H9 (cell line): ENCODE results near the gene EPAS1. TPM values are rescaled to one million over a fixed set of nuclear protein-coding genes. Genes with fewer than 3 reads are reported as not detected.

Experiments
- DNase-seq: peaks from one replicate; pipeline ENCODE4 v3.0.0-alpha.2; 2017
- H2AFZ ChIP-seq: one replicate; pipeline ENCODE4 v1.6.1; 2013; ENCODE audit warnings: mild to moderate bottlenecking, low read length, control low read depth, moderate library complexity
- H2AK5ac ChIP-seq: 2 replicates; pipeline ENCODE4 v1.6.1; 2013; ENCODE audit warnings: low read length, control low read depth, mixed read lengths; ENCODE audit not compliant: insufficient read length
- H2BK120ac ChIP-seq: one replicate; pipeline ENCODE4 v1.6.1; 2013; ENCODE audit warnings: low read depth, mild to moderate bottlenecking, low read length, control low read depth, inconsistent platforms; ENCODE audit not compliant: poor library complexity, severe bottlenecking
- H2BK12ac ChIP-seq: 2 replicates; pipeline ENCODE4 v1.6.1; 2013; ENCODE audit warnings: low read length, control low read depth, mixed read lengths, low read depth; ENCODE audit not compliant: insufficient read length
- H2BK15ac ChIP-seq: 2 replicates; pipeline ENCODE4 v1.6.1; 2013; ENCODE audit warnings: low read depth, low read length, control low read depth
- H2BK20ac ChIP-seq: one replicate; pipeline ENCODE4 v1.6.1; 2013; ENCODE audit warnings: low read depth, mild to moderate bottlenecking, low read length, control low read depth, inconsistent platforms; ENCODE audit not compliant: poor library complexity, severe bottlenecking
- H2BK5ac ChIP-seq: 2 replicates; pipeline ENCODE4 v1.6.1; 2013; ENCODE audit warnings: low read length, control low read depth, mixed read lengths; ENCODE audit not compliant: insufficient read length
- H3K14ac ChIP-seq: 2 replicates; pipeline ENCODE4 v1.6.1; 2013; ENCODE audit warnings: low read length, control low read depth; ENCODE audit not compliant: insufficient read depth
- H3K18ac ChIP-seq: 2 replicates; pipeline ENCODE4 v1.6.1; 2013; ENCODE audit warnings: low read depth, mild to moderate bottlenecking, mixed read lengths, low read length, control low read depth; ENCODE audit not compliant: insufficient read length
- H3K23ac ChIP-seq: 2 replicates; pipeline ENCODE4 v1.6.1; 2013; ENCODE audit warnings: low read length, control low read depth, mixed read lengths, low read depth; ENCODE audit not compliant: insufficient read length
- H3K23me2 ChIP-seq: 2 replicates; pipeline ENCODE4 v1.6.1; 2013; ENCODE audit warnings: low read depth, mild to moderate bottlenecking, mixed read lengths, low read length, control low read depth; ENCODE audit not compliant: insufficient read length, poor library complexity, severe bottlenecking
- H3K27ac ChIP-seq: 2 replicates; pipeline ENCODE4 v1.5.1; 2013; ENCODE audit warnings: low read length, control low read depth, mixed read lengths, low read depth; ENCODE audit not compliant: insufficient read length
- H3K27me3 ChIP-seq: 2 replicates; pipeline ENCODE4 v1.6.1; 2013; ENCODE audit warnings: low read length, control low read depth, inconsistent platforms; ENCODE audit not compliant: insufficient read depth
- H3K4ac ChIP-seq: 2 replicates; pipeline ENCODE4 v1.6.1; 2013; ENCODE audit warnings: low read depth, mild to moderate bottlenecking, control low read depth, inconsistent platforms, low read length, moderate library complexity
- H3K4me1 ChIP-seq: 2 replicates; pipeline ENCODE4 v1.6.1; 2013; ENCODE audit warnings: low read length, control low read depth, inconsistent platforms; ENCODE audit not compliant: insufficient read depth
- H3K4me2 ChIP-seq: 2 replicates; pipeline ENCODE4 v1.6.1; 2013; ENCODE audit warnings: low read length, control low read depth, mixed read lengths; ENCODE audit not compliant: insufficient read length, insufficient read depth
- H3K56ac ChIP-seq: 2 replicates; pipeline ENCODE4 v1.6.1; 2013; ENCODE audit warnings: low read depth, mild to moderate bottlenecking, mixed read lengths, low read length, control low read depth; ENCODE audit not compliant: insufficient read length
- H3K79me1 ChIP-seq: 2 replicates; pipeline ENCODE4 v1.6.1; 2013; ENCODE audit warnings: low read depth, mild to moderate bottlenecking, moderate library complexity, low read length, control low read depth, inconsistent platforms; ENCODE audit not compliant: insufficient read depth, poor library complexity, severe bottlenecking
- H3K79me2 ChIP-seq: 2 replicates; pipeline ENCODE4 v1.6.1; 2013; ENCODE audit warnings: low read length, control low read depth, inconsistent platforms; ENCODE audit not compliant: insufficient read depth
- H3K9ac ChIP-seq: 2 replicates; pipeline ENCODE4 v1.6.1; 2013; ENCODE audit warnings: low read length, control low read depth, mixed read lengths; ENCODE audit not compliant: insufficient read length; ENCODE audit errors: extremely low read depth
- H3K9me3 ChIP-seq: one replicate; pipeline ENCODE4 v1.6.1; 2013; ENCODE audit warnings: low read depth, low read length, inconsistent platforms; ENCODE audit not compliant: control insufficient read depth
- H3T11ph ChIP-seq: one replicate; pipeline ENCODE4 v1.6.1; 2013; ENCODE audit warnings: mild to moderate bottlenecking, low read length, control low read depth, inconsistent platforms
- H4K20me1 ChIP-seq: one replicate; pipeline ENCODE4 v1.6.1; 2013; ENCODE audit not compliant: control insufficient read depth, insufficient read length, insufficient read depth
- H4K5ac ChIP-seq: 2 replicates; pipeline ENCODE4 v1.6.1; 2013; ENCODE audit warnings: low read depth, mild to moderate bottlenecking, mixed read lengths, low read length, control low read depth; ENCODE audit not compliant: insufficient read length
- H4K8ac ChIP-seq: replicated peaks from 2 replicates; pipeline ENCODE4 v1.6.1; 2013; ENCODE audit warnings: low read length, control low read depth, mixed read lengths, low read depth; ENCODE audit not compliant: insufficient read length
- H4K91ac ChIP-seq: 2 replicates; pipeline ENCODE4 v1.6.1; 2013; ENCODE audit warnings: low read depth, mild to moderate bottlenecking, moderate library complexity, mixed read lengths, low read length, control low read depth; ENCODE audit not compliant: insufficient read length
- H3K27ac Mint-ChIP-seq, 3 experiments: 2 replicates in 2 of 3; 3 replicates in 1 of 3; pipeline ENCODE4 v1.8.0; 2020 to 2021; ENCODE audit warnings: mixed read lengths in 3 of 3, mild to moderate bottlenecking in 1 of 3, moderate library complexity in 1 of 3
- H3K27me3 Mint-ChIP-seq: 2 replicates; pipeline ENCODE4 v1.8.0; 2021; ENCODE audit warnings: low read depth, mild to moderate bottlenecking, moderate library complexity, mixed read lengths
- H3K36me3 Mint-ChIP-seq, 3 experiments: 2 replicates in 2 of 3; 3 replicates in 1 of 3; pipeline ENCODE4 v1.8.0; 2020 to 2021; ENCODE audit warnings: low read depth in 3 of 3, mixed read lengths in 3 of 3; ENCODE audit not compliant: insufficient read depth in 1 of 3
- H3K4me1 Mint-ChIP-seq, 2 experiments: 2 replicates each; pipeline ENCODE4 v1.8.0; 2020; ENCODE audit warnings: mixed read lengths in 2 of 2
- H3K4me3 Mint-ChIP-seq, 2 experiments: 2 replicates in 1 of 2; 3 replicates in 1 of 2; pipeline ENCODE4 v1.8.0; 2020 to 2021; ENCODE audit warnings: mild to moderate bottlenecking in 2 of 2, mixed read lengths in 2 of 2, moderate library complexity in 1 of 2
- H3K9me3 Mint-ChIP-seq, 2 experiments: 2 replicates in 1 of 2; 3 replicates in 1 of 2; pipeline ENCODE4 v1.8.0; 2020; ENCODE audit warnings: mild to moderate bottlenecking in 2 of 2, mixed read lengths in 2 of 2, moderate library complexity in 1 of 2
- CTCF ChIP-seq: fragments of 200-600 bp; sonication (generic); conservative IDR thresholded peaks from 3 replicates; pipeline ENCODE4 v1.8.0; 2021; ENCODE audit warnings: antibody characterized with exemption, mild to moderate bottlenecking
- WGBS: extraction: QIAGEN DNeasy Blood & Tissue Kit; methylation state at CpG from one replicate; pipeline ENCODE4 v1.1.7; 2013; ENCODE audit warnings: missing lambda C conversion rate, low lambda C conversion rate, mixed read lengths; ENCODE audit not compliant: insufficient read length; ENCODE audit errors: extremely low coverage; 5-methylcytosine and 5-hydroxymethylcytosine counted together
- total RNA-seq: library from RNA; stranded (reverse); gene quantifications from 2 replicates; pipeline ENCODE4 v1.2.1, GENCODE V29; 2021

The EPAS1 gene
- total RNA-seq, 1 experiment from 2014 or later: 1.1 TPM

GRCh38 chr2:46329803-46330775 lies 32.9 kb downstream of the EPAS1 start:
- H3K4me1 ChIP-seq: no peaks in the 10 kb centered on the region
- H3K79me2 ChIP-seq: no peaks in the 10 kb centered on the region
- H3K9ac ChIP-seq: no peak overlapping the region
- DNase-seq: no peak
- H3K9me3 Mint-ChIP-seq: no peaks in the 10 kb centered on the region
- H3K56ac ChIP-seq: no peak overlapping the region
- H3K36me3 Mint-ChIP-seq: no peaks in the 10 kb centered on the region
- no peaks in the 10 kb centered on the region for H4K20me1 ChIP-seq
- no peak overlapping the region for H3K4me2 ChIP-seq
- H2BK12ac ChIP-seq: no peak overlapping the region
- H3K23me2 ChIP-seq: no peaks in the 10 kb centered on the region
- 0 out of 2 replicates have a peak, but pooled peaks cover 3% of the 10 kb centered on the region for H3K27me3 ChIP-seq
- H3K4me3 Mint-ChIP-seq: no peak overlapping the region; a peak in 1 of 5 replicates
- H3K27ac Mint-ChIP-seq: no peak overlapping the region
- no peak overlapping the region for H2BK15ac ChIP-seq
- H2BK5ac ChIP-seq: no peak overlapping the region
- no peaks in the 10 kb centered on the region for H3K9me3 ChIP-seq
- H3K23ac ChIP-seq: no peak overlapping the region
- no CpG with 5 or more reads among the region's 7 CpGs for WGBS
- H3K18ac ChIP-seq: no peak overlapping the region
- H2AK5ac ChIP-seq: no peak overlapping the region
- no peak overlapping the region for H2AFZ ChIP-seq
- H3K27me3 Mint-ChIP-seq: peaks cover 12% of the 10 kb centered on the region
- H4K5ac ChIP-seq: no peak overlapping the region
- no peak overlapping the region for H2BK120ac ChIP-seq
- peaks cover 14 to 20% of the 10 kb centered on the region in 2 experiments for H3K4me1 Mint-ChIP-seq
- H4K8ac ChIP-seq: no peak overlapping the region
- TF ChIP-seq CTCF: no peak
- no peak overlapping the region for H2BK20ac ChIP-seq
- H3K79me1 ChIP-seq: no peaks in the 10 kb centered on the region
- H4K91ac ChIP-seq: no peak overlapping the region
- no peak overlapping the region for H3K14ac ChIP-seq
- H3K27ac ChIP-seq: no peak overlapping the region
- H3T11ph ChIP-seq: no peak overlapping the region
- no peak overlapping the region for H3K4ac ChIP-seq
